Activated CD4-positive, alpha-beta T cell treated with anti-CD3 and anti-CD28 coated beads, Interleukin-2, amount 10 ng/mL, durations not matched to agents 24 days and 14 days (primary cell): Measurements from ENCODE around the gene HACD2. TPM values are rescaled to one million over a fixed set of nuclear protein-coding genes. Genes with fewer than 3 reads are reported as not detected.

ENCODE experiments used
- DNase-seq: peaks from one replicate; pipeline ENCODE4 v3.0.0; 2022
- H3K27ac Mint-ChIP-seq: one replicate; pipeline ENCODE4 v1.8.0; 2022; ENCODE audit warnings: mild to moderate bottlenecking, mixed read lengths
- H3K27me3 Mint-ChIP-seq: one replicate; pipeline ENCODE4 v1.8.0; 2022; ENCODE audit warnings: mixed read lengths
- H3K36me3 Mint-ChIP-seq: one replicate; pipeline ENCODE4 v1.8.0; 2022; ENCODE audit warnings: low read depth, mild to moderate bottlenecking, mixed read lengths
- H3K4me1 Mint-ChIP-seq: one replicate; pipeline ENCODE4 v1.8.0; 2021; ENCODE audit warnings: mixed read lengths
- H3K4me3 Mint-ChIP-seq: one replicate; pipeline ENCODE4 v1.8.0; 2022; ENCODE audit warnings: mild to moderate bottlenecking, moderate library complexity, mixed read lengths
- H3K9me3 Mint-ChIP-seq: one replicate; pipeline ENCODE4 v1.8.0; 2021; ENCODE audit warnings: mixed read lengths
- intact Hi-C: fragments of 100-400 bp; cut with micrococcal nuclease; formaldehyde crosslinking; loops from one replicate; pipeline ENCODE4 v1.15.1; 2023
- total RNA-seq: library from RNA; stranded (reverse); gene quantifications from 2 replicates; pipeline ENCODE4 v1.2.3, GENCODE V29; 2022

The HACD2 gene
- total RNA-seq, 1 donor from 2014 or later: 31.8 TPM

GRCh38 chr3:123444023-123444422 lies 140.8 kb downstream of the HACD2 start:
- no peak overlapping the region for H3K4me3 Mint-ChIP-seq
- no peak overlapping the region for H3K27ac Mint-ChIP-seq
- H3K36me3 Mint-ChIP-seq: no peaks in the 10 kb centered on the region
- no peak for DNase-seq
- intact Hi-C loops: no loop called here
- H3K9me3 Mint-ChIP-seq: no peaks in the 10 kb centered on the region
- peaks cover 49% of the 10 kb centered on the region for H3K27me3 Mint-ChIP-seq
- no peaks in the 10 kb centered on the region for H3K4me1 Mint-ChIP-seq

GRCh38 chr3:123442908-123443307 lies 141.9 kb downstream of the HACD2 start:
- Mint-ChIP-seq H3K27ac (no peak overlapping the region), H3K36me3 (no peaks in the 10 kb centered on the region), H3K27me3 (peaks cover 49% of the 10 kb centered on the region), H3K4me1 (no peaks in the 10 kb centered on the region), H3K4me3 (no peak overlapping the region), H3K9me3 (no peaks in the 10 kb centered on the region)
- intact Hi-C loops: no loop called here
- no peak for DNase-seq

- no peak for DNase-seq
These were observed 142.7 kb downstream of the HACD2 start for GRCh38 chr3:123442125-123442524.

More at GRCh38 chr3:123442125-123442524, 142.7 kb downstream of the HACD2 start:
- intact Hi-C loops: no loop called here
- H3K9me3 Mint-ChIP-seq: no peaks in the 10 kb centered on the region
- H3K36me3 Mint-ChIP-seq: no peaks in the 10 kb centered on the region
- no peak overlapping the region for H3K27ac Mint-ChIP-seq
- H3K27me3 Mint-ChIP-seq: peaks cover 50% of the 10 kb centered on the region
- H3K4me3 Mint-ChIP-seq: no peak overlapping the region
- no peaks in the 10 kb centered on the region for H3K4me1 Mint-ChIP-seq

Other genes with a start within 250 kb of the HACD2 start
- gene ADCY5, start 136.0 kb downstream of the HACD2 start, total RNA-seq: not detected in 2 replicates